ENCODE data around the gene FOXJ3.

- TF ChIP-seq CTBP1 (IDR thresholded peaks at IDR 0.05; ENCODE audit: borderline replicate concordance) (no peak), BHLHE40 (IDR thresholded peaks at IDR 0.05; ENCODE audit: borderline replicate concordance) (no peak), ELF4 (IDR thresholded peaks at IDR 0.05) (no peak), FOXK2 (IDR thresholded peaks at IDR 0.05) (no peak), SP1 (IDR thresholded peaks at IDR 0.05) (no peak), FOXA1 (IDR thresholded peaks at IDR 0.05) (no peak), HDGF (IDR thresholded peaks at IDR 0.05; ENCODE audit: borderline replicate concordance) (no peak), TARDBP (IDR thresholded peaks at IDR 0.05) (no peak), L3MBTL2 (conservative IDR thresholded peaks at IDR 0.05) (no peak), ARNT (IDR thresholded peaks at IDR 0.05) (no peak), SUZ12 (IDR thresholded peaks at IDR 0.05) (no peak)
- TF ChIP-seq, protein P1, sequence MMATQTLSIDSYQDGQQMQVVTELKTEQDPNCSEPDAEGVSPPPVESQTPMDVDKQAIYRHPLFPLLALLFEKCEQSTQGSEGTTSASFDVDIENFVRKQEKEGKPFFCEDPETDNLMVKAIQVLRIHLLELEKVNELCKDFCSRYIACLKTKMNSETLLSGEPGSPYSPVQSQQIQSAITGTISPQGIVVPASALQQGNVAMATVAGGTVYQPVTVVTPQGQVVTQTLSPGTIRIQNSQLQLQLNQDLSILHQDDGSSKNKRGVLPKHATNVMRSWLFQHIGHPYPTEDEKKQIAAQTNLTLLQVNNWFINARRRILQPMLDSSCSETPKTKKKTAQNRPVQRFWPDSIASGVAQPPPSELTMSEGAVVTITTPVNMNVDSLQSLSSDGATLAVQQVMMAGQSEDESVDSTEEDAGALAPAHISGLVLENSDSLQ (IDR thresholded peaks at IDR 0.05) = no peak
Measured at GRCh38 chr1:42209526-42210251, 125.3 kb downstream of the FOXJ3 start.
